Tibial nerve (tissue), 3 donors: ENCODE results near the gene PCDHB12.
"Not testable (repeated sequence)": the region's sequence is repeated elsewhere in the genome, so short reads cannot be mapped to it uniquely, and the experiment has no call there.

Experiments
- EP300 ChIP-seq, 2 donors: sonication (generic); formaldehyde crosslinking; IDR thresholded peaks; one replicate each; pipeline ENCODE4 v1.6.1; 2017; ENCODE audit warnings: antibody characterized with exemption in 2 of 2, mild to moderate bottlenecking in 1 of 2
- POLR2A ChIP-seq, 2 donors: fragments of 450-650 bp; IDR thresholded peaks; one replicate each; pipeline ENCODE4 v1.6.1; 2017; ENCODE audit warnings: antibody characterized with exemption in 2 of 2, mild to moderate bottlenecking in 2 of 2, moderate library complexity in 2 of 2

GRCh38 chr5:141179371-141179770 is 29.1 kb upstream of the PCDHB12 start:
- TF ChIP-seq EP300, POLR2A (IDR thresholded peaks at IDR 0.05): not testable (repeated sequence)
